Endothelial cell (in vitro differentiated cells): Measurements from ENCODE around the gene TMEM178B. TPM values are rescaled to one million over a fixed set of nuclear protein-coding genes. Genes with fewer than 3 reads are reported as not detected.

Experiments
- DNase-seq: peaks from one replicate; pipeline ENCODE4 v3.0.0; 2021; ENCODE audit warnings: low spot score
- H3K27ac Mint-ChIP-seq: one replicate; pipeline ENCODE4 v1.8.0; 2021; ENCODE audit warnings: mixed read lengths, inconsistent platforms; ENCODE audit not compliant: unreplicated experiment
- H3K27me3 Mint-ChIP-seq: one replicate; pipeline ENCODE4 v1.8.0; 2021; ENCODE audit warnings: mild to moderate bottlenecking, moderate library complexity, mixed read lengths, inconsistent platforms; ENCODE audit not compliant: unreplicated experiment
- H3K36me3 Mint-ChIP-seq: one replicate; pipeline ENCODE4 v1.8.0; 2021; ENCODE audit warnings: mild to moderate bottlenecking, low read depth, mixed read lengths, inconsistent platforms; ENCODE audit not compliant: unreplicated experiment
- H3K4me1 Mint-ChIP-seq: one replicate; pipeline ENCODE4 v1.8.0; 2021; ENCODE audit warnings: mild to moderate bottlenecking, mixed read lengths, inconsistent platforms; ENCODE audit not compliant: unreplicated experiment
- H3K4me3 Mint-ChIP-seq: one replicate; pipeline ENCODE4 v1.8.0; 2021; ENCODE audit warnings: mild to moderate bottlenecking, mixed read lengths, inconsistent platforms; ENCODE audit not compliant: unreplicated experiment
- H3K9me3 Mint-ChIP-seq: one replicate; pipeline ENCODE4 v1.8.0; 2021; ENCODE audit warnings: mixed read lengths, inconsistent platforms; ENCODE audit not compliant: unreplicated experiment
- total RNA-seq: library from RNA; stranded (reverse); fragmentation: NEBNext Ultra II Directional; extraction: Animal tissue kit (Norgen Biotek cat#: 25700); gene quantifications from one replicate; pipeline ENCODE4 v1.2.1, GENCODE V29; 2021; ENCODE audit not compliant: unreplicated experiment
- TF ChIP-seq, protein P1 (sequence below): fragments of 200-600 bp; sonication (generic); IDR thresholded peaks from one replicate; pipeline ENCODE4 v1.5.0; 2021; ENCODE audit warnings: antibody characterized with exemption; ENCODE audit not compliant: unreplicated experiment

TMEM178B gene
- total RNA-seq, 1 donor from 2014 or later, result 0.28 TPM

DNA sequence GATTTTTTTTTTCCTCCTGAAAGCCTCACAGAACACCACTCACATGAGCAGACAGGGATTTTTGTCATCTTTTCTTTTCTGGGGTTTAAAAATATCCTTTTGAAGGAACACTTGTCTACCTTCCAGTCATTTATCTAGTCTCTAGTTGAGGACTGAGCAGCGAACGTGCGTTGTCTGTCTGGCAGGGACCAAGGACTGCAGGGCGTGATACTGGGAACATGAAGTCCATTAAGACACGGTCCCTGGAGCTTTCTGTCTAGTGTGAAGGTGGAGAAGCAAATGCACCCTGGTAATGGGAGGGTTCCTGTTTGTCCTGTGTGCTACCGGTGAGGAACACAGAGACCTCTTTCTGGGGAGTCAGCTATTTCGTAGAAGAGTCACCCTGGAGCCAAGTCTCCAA, 207.4 kb downstream of the TMEM178B start:
- H3K27me3 Mint-ChIP-seq, result peaks cover 4% of the 10 kb centered on the region
- no peak for DNase-seq
- peaks cover 10% of the 10 kb centered on the region for H3K4me1 Mint-ChIP-seq
- H3K27ac Mint-ChIP-seq, result no peak overlapping the region
- H3K36me3 Mint-ChIP-seq, result no peaks in the 10 kb centered on the region
- H3K4me3 Mint-ChIP-seq, result no peak overlapping the region
- H3K9me3 Mint-ChIP-seq, result no peaks in the 10 kb centered on the region
- TF ChIP-seq, protein P1, sequence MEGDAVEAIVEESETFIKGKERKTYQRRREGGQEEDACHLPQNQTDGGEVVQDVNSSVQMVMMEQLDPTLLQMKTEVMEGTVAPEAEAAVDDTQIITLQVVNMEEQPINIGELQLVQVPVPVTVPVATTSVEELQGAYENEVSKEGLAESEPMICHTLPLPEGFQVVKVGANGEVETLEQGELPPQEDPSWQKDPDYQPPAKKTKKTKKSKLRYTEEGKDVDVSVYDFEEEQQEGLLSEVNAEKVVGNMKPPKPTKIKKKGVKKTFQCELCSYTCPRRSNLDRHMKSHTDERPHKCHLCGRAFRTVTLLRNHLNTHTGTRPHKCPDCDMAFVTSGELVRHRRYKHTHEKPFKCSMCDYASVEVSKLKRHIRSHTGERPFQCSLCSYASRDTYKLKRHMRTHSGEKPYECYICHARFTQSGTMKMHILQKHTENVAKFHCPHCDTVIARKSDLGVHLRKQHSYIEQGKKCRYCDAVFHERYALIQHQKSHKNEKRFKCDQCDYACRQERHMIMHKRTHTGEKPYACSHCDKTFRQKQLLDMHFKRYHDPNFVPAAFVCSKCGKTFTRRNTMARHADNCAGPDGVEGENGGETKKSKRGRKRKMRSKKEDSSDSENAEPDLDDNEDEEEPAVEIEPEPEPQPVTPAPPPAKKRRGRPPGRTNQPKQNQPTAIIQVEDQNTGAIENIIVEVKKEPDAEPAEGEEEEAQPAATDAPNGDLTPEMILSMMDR, result no peak

DNA sequence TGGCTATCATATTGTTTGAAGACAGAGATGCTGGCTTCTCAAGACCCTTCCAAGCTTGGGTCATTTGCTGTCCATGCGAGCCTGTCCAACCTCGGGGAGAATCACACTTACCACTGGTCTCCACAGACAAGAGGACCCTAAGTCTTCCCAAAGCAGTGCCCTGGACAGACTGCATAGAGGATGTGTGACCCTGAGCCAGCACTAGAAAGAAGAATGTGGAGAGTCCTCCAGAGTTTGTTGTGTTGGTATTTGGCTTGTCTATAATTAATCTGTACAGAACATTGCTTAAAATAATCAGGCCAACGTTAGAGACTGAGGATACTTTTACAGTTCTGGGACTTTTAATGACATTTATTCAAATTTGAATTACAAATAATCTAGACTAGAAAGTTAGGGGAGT, 212.7 kb downstream of the TMEM178B start:
- peaks cover 7% of the 10 kb centered on the region for H3K27me3 Mint-ChIP-seq
- peaks cover 20% of the 10 kb centered on the region for H3K4me1 Mint-ChIP-seq
- TF ChIP-seq, protein P1, result no peak
- DNase-seq, result no peak
- H3K36me3 Mint-ChIP-seq, result no peaks in the 10 kb centered on the region
- no peak overlapping the region for H3K27ac Mint-ChIP-seq
- no peaks in the 10 kb centered on the region for H3K9me3 Mint-ChIP-seq
- H3K4me3 Mint-ChIP-seq, result no peak overlapping the region

DNA sequence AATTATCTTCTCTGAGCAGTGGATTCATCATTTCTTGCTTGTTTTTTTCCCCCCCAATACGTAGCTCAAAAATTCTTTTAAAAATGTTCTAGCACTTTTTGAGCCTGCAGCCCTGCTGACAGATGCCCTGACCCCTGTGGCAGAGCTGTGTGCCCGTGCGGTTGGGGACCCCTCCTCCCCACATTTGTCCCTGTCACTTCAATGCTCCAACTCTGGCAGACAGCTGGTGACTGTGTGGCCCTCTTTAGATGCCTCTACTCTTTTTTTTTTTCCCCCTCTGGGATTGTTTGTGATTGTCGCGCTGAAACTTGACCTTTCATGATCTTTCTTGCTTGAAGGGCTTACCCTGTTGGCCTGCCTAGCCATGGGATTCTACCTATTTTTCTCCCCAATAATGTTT, 214.1 kb downstream of the TMEM178B start:
- Mint-ChIP-seq H3K27ac (no peak overlapping the region), H3K4me3 (no peak overlapping the region), H3K36me3 (no peaks in the 10 kb centered on the region), H3K9me3 (no peaks in the 10 kb centered on the region), H3K27me3 (peaks cover 7% of the 10 kb centered on the region), H3K4me1 (peaks cover 29% of the 10 kb centered on the region)
- DNase-seq, result no peak
- TF ChIP-seq, protein P1, result no peak

DNA sequence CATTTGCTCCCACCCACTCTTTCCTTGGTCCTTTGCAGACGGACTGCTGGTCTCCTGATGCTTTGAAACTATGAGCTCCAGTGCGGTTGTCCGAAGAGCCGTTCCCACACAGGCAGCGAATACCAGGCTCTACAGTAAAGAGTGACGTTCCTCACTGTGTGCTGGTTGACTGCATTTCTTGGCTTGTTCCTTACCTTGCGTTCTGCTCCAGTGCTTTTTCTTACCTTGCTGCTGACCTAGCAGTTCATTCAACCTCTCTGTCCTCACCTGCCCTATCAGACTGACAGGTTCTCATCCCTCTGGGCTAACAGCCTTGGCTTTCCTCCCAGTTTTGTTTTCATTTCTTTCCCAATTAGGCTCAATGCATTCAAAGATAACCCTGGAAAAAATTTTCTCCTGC, 214.8 kb downstream of the TMEM178B start:
- DNase-seq, result no peak
- Mint-ChIP-seq H3K4me1 (peaks cover 28% of the 10 kb centered on the region), H3K4me3 (no peak overlapping the region), H3K27me3 (peaks cover 7% of the 10 kb centered on the region), H3K27ac (no peak overlapping the region), H3K9me3 (no peaks in the 10 kb centered on the region), H3K36me3 (no peaks in the 10 kb centered on the region)
- TF ChIP-seq, protein P1, result no peak

DNA sequence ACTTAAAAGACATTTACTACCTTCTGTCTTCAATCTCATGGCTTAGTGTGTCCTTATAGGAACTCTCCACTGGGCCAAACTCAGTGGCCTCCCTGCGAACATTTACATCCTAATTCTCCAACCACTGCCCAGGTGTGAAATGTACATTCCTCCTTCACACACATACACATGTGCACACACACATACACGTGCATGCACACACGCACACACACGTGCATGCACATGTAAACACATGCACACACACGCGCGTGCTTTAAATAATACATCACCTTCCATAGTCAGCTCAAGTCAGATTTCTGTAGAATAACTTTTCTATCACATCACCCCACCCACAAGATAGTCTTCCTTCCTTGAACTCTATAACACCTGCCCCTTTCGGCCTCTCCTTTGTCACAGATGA, 216.5 kb downstream of the TMEM178B start:
- no peak overlapping the region for H3K27ac Mint-ChIP-seq
- H3K27me3 Mint-ChIP-seq, result peaks cover 7% of the 10 kb centered on the region
- DNase-seq, result no peak

More for the DNA sequence above, 216.5 kb downstream of the TMEM178B start:
- no peaks in the 10 kb centered on the region for H3K36me3 Mint-ChIP-seq
- no peaks in the 10 kb centered on the region for H3K9me3 Mint-ChIP-seq
- TF ChIP-seq, protein P1, result no peak
- peaks cover 24% of the 10 kb centered on the region for H3K4me1 Mint-ChIP-seq
- H3K4me3 Mint-ChIP-seq, result no peak overlapping the region
